Amygdala (tissue), 56 donors: ENCODE measurements around the gene GPX4.
A peak's percentile ranks its signal among the peaks of the same experiment; 100 is the strongest.

Experiments
- DNase-seq, 56 donors: peaks; one replicate each; lab custom pipeline; 2025; lab: John Stamatoyannopoulos, UW

The GPX4 gene

DNA sequence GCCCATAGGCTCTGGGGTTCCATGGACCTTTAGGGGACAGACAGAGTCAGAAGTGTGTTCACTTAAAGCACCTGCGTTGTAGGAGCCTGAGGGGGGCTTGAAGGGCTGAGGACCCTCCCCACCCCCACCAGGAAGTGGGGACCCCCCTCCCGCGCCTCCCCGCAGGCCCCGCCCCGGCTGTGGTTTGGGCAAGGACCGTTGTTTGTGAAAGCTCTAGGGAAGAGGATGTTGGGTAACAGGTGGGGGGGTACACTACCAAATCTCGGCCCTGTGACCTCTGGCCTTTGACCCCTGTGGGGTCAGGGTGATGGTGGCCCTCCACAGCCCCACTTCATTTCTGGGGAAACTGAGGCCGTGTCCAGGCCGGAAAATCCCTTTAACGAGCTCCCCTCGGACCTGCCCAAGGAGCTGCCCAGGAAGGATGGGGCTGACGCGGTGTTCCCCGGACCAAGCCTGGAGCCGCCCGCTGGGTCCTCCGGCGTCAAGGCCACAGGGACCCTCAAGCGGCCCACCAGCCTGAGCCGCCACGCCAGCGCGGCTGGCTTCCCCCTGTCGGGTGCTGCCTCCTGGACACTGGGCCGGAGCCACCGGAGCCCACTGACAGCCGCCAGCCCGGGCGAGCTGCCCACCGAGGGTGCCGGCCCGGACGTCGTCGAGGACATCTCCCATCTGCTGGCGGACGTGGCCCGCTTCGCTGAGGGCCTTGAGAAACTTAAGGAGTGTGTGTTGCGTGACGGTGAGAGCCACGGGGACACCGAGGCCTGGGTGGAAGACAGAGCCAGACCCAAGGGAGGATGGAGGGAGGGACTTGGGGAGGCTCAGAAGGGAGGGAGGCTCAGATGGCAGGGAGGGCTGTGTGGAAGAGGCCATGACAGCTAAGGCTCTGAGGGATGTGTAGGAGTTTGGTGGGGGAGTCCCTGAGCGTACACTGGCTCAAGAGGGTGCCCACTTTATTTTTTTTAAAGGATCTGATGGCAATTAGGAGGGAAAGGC lies 35.5 kb upstream of the GPX4 start:
- DNase-seq = peak in 4 of 56 donors; percentile 8 to 23 (median 16)

GRCh38 chr19:1069009-1069779 lies 34.6 kb upstream of the GPX4 start:
- DNase-seq = peak in 22 of 56 donors; percentile 4 to 55 (median 24)

- no peak for DNase-seq
Observed at GRCh38 chr19:1070576-1070930, 33.2 kb upstream of the GPX4 start.

GRCh38 chr19:1070931-1071791 lies 32.6 kb upstream of the GPX4 start:
- DNase-seq = no peak

DNA sequence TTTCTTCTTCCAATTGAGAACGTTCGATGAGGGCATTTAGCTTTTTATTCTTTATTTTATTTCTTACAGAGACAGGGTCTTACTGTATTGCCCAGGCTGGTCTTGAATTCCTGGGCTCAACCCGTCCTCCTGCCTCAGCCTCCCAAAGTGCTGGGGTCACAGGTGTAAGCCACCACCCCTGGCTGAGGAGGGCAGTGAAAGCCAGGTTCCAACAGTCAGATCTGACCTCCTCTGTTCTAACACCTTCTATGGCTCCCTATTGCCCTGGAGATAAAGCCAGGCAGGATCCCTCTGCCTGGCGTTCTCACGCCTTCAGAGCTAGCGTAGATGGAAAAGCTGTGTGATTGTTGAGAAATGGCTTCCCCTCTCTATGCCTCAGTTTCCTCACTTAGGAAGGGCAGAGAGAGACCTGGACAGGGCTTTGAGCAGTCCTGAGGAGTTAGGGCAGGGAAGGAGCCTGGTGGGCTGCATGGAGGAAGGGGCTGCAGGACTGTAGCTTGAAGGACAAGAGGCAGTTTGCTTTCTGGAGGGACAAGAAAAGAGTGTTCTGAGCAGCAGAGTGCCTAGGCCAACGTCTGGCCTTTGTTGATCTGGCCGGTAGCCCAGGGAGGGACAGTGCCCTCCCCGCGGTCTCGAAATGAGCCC lies 31.3 kb upstream of the GPX4 start:
- DNase-seq = no peak

DNA sequence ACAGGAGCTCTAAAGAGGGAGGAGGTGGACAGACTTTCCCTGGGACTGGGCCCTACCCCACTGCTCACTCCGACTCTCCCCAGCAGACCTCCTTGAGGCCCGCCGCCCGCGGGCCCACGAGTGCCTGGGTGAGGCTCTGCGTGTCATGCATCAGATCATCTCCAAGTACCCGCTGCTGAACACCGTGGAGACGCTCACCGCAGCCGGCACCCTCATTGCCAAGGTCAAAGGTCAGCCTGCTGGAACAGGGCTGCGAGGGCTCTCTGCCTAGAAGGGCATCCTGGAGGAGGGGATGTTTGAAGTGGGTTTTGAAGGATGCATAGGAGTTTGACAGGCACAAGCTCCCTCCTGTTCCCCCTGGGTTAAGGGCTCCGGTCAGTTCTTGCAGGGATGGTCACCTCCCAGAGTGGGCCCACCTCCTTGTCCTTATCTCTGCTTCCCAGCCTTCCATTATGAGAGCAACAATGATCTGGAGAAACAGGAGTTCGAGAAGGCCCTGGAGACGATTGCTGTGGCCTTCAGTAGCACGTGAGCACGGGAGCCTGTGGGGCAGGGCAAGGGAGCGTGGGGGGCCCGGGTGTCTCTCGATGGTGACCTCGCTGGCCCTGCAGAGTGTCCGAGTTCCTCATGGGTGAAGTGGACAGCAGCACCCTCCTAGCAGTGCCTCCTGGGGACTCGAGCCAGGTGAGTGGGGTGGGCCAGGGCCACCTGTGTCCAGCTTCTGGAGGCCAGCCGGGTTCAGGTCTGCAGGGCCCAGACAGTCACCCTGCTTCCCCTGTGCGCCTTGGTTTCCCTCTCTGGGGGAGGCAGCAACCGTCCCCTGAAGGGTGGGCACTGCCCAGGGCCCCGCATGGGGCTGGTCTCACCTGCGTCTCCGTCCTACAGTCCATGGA lies 30.5 kb upstream of the GPX4 start:
- DNase-seq = no peak

GRCh38 chr19:1073956-1074517 lies 29.8 kb upstream of the GPX4 start:
- no peak for DNase-seq

DNA sequence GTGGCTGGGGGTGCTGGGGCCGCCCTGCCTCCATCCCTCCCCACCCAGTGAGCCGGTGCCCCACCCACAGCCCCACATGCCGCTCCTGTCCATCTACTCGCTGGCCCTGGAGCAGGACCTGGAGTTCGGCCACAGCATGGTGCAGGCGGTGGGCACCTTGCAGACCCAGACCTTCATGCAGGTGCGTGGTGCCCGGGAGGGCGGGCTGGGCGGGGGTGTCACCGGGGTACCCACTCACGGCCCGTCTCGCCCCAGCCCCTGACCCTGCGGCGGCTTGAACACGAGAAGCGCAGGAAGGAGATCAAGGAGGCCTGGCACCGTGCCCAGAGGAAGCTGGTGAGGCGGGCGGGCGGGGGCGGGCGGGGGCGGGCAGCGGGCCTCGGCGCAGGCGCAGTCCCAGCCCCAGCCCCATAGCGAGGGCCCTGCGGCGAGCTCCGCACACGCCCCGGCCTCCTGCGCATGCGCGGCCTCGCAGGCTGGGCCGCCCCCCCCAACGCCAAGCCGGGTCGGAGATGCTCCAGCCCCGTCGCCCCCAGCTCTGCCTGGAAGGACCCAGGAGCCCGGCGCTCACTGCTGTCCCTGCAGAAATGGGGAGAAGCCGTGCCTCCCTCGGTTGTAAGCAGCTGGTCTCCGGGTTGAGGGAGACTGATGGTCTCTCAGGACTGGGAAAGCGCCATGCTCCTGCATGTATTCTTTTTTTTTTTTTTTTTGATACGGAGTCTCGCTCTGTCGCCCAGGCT lies 29.1 kb upstream of the GPX4 start:
- peak in 17 of 56 donors; percentile 3 to 49 (median 22) for DNase-seq

- DNase-seq = no peak
Observed at GRCh38 chr19:1076046-1076386, 27.8 kb upstream of the GPX4 start.

DNA sequence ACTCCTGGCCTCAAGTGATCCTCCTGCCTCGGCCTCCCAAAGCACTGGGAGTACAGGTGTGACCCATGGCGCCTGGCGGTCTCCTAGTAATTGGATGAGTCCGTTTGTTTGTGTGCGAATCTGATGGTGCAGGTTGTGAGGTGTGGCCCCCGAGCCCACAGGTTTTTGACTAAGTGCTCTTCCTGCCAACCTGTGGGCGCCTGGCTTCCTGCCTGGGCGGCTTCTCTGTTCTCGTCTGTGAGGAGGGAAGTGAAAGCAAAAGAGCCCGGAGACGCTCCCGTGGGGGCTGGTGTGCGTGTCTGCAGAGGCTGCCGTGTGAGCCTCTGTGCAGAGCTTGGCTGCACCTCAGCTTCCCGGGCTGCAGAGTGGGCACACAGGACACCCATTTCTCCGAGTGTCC lies 26.8 kb upstream of the GPX4 start:
- DNase-seq = peak in 15 of 56 donors; percentile 7 to 46 (median 31)

GRCh38 chr19:1079566-1080111 lies 24.2 kb upstream of the GPX4 start:
- DNase-seq = no peak

DNA sequence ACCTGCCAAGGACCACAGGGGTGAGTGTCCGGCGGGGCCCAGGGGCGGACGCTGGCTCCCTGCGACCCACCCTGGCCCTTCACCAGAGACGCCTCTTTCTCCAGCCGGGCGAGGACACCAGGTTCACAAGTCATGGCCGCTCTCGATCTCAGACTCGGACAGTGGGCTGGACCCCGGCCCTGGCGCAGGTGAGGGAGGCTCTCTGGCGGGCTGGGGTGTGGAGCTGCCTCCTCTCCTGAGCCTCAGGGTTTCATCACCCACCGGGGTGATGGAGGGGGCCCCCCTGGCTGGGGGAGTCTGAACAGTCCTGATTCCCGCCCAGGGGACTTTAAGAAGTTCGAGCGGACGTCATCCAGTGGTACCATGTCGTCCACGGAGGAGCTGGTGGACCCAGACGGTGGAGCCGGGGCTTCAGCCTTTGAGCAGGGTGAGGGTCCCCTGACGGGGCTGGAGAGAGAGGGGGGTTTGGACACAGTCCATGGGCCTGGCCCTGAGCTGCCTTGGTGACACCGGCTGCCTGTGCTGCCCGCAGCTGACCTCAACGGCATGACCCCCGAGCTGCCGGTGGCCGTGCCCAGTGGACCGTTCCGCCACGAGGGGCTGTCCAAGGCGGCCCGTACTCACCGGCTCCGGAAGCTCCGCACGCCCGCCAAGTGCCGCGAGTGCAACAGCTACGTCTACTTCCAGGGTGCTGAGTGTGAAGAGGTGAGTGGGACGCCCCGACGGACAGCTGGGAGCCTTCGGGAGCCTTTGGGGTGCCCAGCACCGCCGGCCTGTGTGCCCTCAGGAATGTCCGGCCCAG lies 23.2 kb upstream of the GPX4 start:
- DNase-seq = no peak

DNA sequence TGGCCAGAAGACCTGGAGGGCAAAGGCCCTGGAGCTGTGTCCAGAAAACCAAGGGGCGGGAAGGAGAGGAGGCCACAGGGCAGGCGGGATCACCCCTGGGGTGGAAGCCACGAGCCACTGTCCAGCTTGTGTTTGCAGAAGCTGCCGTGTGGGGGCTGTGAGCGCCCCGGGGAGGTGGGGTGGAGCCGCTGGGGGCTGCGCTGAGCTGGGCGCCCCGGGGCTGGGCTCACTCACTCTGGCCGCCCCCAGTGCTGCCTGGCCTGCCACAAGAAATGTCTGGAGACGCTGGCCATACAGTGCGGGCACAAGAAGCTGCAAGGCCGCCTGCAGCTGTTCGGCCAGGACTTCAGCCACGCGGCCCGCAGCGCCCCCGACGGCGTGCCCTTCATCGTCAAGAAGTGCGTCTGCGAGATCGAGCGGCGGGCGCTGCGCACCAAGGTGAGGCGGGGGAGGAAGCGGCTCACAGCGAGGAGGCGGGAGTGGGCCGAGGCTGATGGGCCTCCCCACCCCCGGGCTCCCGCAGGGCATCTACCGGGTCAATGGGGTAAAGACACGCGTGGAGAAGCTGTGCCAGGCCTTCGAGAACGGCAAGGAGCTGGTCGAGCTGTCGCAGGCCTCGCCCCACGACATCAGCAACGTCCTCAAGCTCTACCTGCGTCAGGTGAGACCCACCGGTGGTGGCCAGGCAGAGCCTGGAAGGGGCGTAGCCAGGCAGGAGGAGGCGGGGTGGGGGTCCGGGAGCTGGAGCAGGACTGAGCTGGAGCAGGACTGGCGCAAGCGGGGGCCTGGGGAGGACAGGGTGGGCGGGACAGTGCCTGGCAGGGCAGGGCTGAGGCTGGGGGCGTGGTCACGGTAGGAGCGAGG lies 22.3 kb upstream of the GPX4 start:
- DNase-seq = no peak

DNA sequence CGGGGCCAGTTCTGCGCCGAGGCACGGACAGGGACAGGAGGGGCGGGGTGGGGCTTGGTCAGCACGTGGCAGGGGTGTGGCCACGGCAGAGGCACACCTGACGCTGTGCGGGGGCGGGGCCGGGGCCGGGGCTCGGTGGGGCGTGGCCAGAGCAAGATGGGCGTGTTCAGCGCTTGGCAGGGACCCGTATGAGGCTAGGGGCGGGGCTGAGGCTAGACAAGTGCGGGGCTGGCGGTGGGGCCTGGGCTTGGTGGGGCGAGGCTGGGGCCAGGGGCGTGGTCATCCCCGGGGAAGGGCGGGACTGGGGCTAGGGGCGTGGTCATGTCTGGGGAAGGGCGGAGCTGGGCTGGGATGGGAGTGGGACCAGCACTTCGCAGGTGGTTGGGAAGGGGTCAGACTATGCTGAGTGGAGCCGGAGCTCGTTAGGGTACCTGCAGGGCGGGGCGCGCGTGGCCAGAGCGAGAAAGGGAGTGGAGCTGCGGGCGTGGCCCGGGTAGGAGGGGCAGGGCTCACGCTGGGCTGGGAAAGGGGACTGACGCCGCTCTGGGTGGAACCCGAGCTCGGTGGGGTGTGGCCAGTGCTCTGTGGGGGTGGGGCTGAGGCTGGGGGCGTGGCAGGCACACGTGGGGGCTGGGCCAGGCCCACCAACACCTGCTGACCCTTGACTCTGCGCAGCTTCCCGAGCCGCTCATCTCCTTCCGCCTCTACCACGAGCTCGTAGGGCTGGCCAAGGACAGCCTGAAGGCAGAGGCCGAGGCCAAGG lies 21.4 kb upstream of the GPX4 start:
- peak in 2 of 56 donors; percentile 29 to 40 for DNase-seq
